ENCODE results near the gene AGER. TPM values are rescaled to one million over a fixed set of nuclear protein-coding genes. Genes with fewer than 3 reads are reported as not detected.

The AGER gene
- total RNA-seq, 4 donors from 2014 or later: 1.1 to 9.0 (median 2.7) TPM

- no peaks in the 10 kb centered on the region for H3K9me3 ChIP-seq
- intact Hi-C loops (cut with DNase I; ENCODE audit: low total_unique reads): no loop called here
- H3K4me1 ChIP-seq: no peaks in the 10 kb centered on the region
- TF ChIP-seq CTCF (IDR thresholded peaks at IDR 0.05) (no peak), POLR2A (IDR thresholded peaks at IDR 0.05) (no peak)
- WGBS, 2 donors (ENCODE audit: low coverage in 1 of 2): 79 to 90% methylated on average over 2 to 9 of the region's 9 CpGs
- no peaks in the 10 kb centered on the region for H3K36me3 ChIP-seq
- no peak overlapping the region for H3K27ac ChIP-seq
- no peaks in the 10 kb centered on the region for H3K27me3 ChIP-seq
- DNase-seq: no peak
- in situ Hi-C loops (cut with MboI; ENCODE audit: low pct_ligation_motif_present in 1 of 4, low pct_unique_long_range_greater_than_20kb in 1 of 4, low sequenced_read_pairs in 3 of 4): no loop called here
- H3K4me3 ChIP-seq: no peak overlapping the region
These were observed 19.6 kb upstream of the AGER start for GRCh38 chr6:32203426-32204267.

GRCh38 chr6:32202186-32202585 is 18.1 kb upstream of the AGER start:
- no peak for DNase-seq
- Histone ChIP-seq H3K27me3 (no peaks in the 10 kb centered on the region), H3K27ac (no peak overlapping the region), H3K9me3 (no peaks in the 10 kb centered on the region), H3K4me3 (no peak overlapping the region), H3K4me1 (peaks cover 0 to 3% (median 1%) of the 10 kb centered on the region in 4 donors), H3K36me3 (no peaks in the 10 kb centered on the region)
- 89 to 93% methylated on average over 2 to 3 of the region's 9 CpGs for WGBS, 2 donors (ENCODE audit: low coverage in 1 of 2)
- TF ChIP-seq POLR2A (IDR thresholded peaks at IDR 0.05): no peak
- no peak for TF ChIP-seq CTCF (IDR thresholded peaks at IDR 0.05)
- TF ChIP-seq POLR2AphosphoS5 (IDR thresholded peaks at IDR 0.05): no peak
- in situ Hi-C loops (cut with MboI; ENCODE audit: low pct_ligation_motif_present in 1 of 4, low pct_unique_long_range_greater_than_20kb in 1 of 4, low sequenced_read_pairs in 3 of 4): no loop called here
- intact Hi-C loops (cut with DNase I; ENCODE audit: low total_unique reads): no loop called here

- H3K27me3 ChIP-seq: no peaks in the 10 kb centered on the region
- no peak overlapping the region for H3K27ac ChIP-seq
- in situ Hi-C loops (cut with MboI; ENCODE audit: low pct_ligation_motif_present in 1 of 4, low pct_unique_long_range_greater_than_20kb in 1 of 4, low sequenced_read_pairs in 3 of 4) (no loop called here), intact Hi-C loops (cut with DNase I; ENCODE audit: low total_unique reads) (no loop called here)
- no peak for DNase-seq
- H3K9me3 ChIP-seq: no peaks in the 10 kb centered on the region
- H3K4me1 ChIP-seq: peaks cover 0 to 12% (median 8%) of the 10 kb centered on the region in 4 donors
- no peak overlapping the region for H3K4me3 ChIP-seq
- H3K36me3 ChIP-seq: no peaks in the 10 kb centered on the region
- 78% methylated on average over 13 of the region's 13 CpGs; no CpG with 5 or more reads in 1 of the 2 donors for WGBS, 2 donors (ENCODE audit: low coverage in 1 of 2)
- TF ChIP-seq CTCF (IDR thresholded peaks at IDR 0.05): no peak
- TF ChIP-seq POLR2A (IDR thresholded peaks at IDR 0.05): no peak
- TF ChIP-seq EP300 (IDR thresholded peaks at IDR 0.05; ENCODE audit: low read depth): no peak
- no peak for TF ChIP-seq POLR2AphosphoS5 (IDR thresholded peaks at IDR 0.05)
These were observed 16.8 kb upstream of the AGER start for GRCh38 chr6:32200711-32201475.

- intact Hi-C loops (cut with DNase I; ENCODE audit: low total_unique reads): no loop called here
- H3K9me3 ChIP-seq: no peaks in the 10 kb centered on the region
- peaks cover 5 to 18% (median 12%) of the 10 kb centered on the region in 4 donors for H3K4me1 ChIP-seq
- H3K27me3 ChIP-seq: no peaks in the 10 kb centered on the region
- H3K36me3 ChIP-seq: no peaks in the 10 kb centered on the region
- in situ Hi-C loops (cut with MboI; ENCODE audit: low pct_ligation_motif_present in 1 of 4, low pct_unique_long_range_greater_than_20kb in 1 of 4, low sequenced_read_pairs in 3 of 4): no loop called here
- no peak overlapping the region for H3K4me3 ChIP-seq
- 91% methylated on average over 17 of the region's 17 CpGs; no CpG with 5 or more reads in 1 of the 2 donors for WGBS, 2 donors (ENCODE audit: low coverage in 1 of 2)
- no peak for TF ChIP-seq CTCF (IDR thresholded peaks at IDR 0.05)
- DNase-seq: no peak
- no peak overlapping the region for H3K27ac ChIP-seq
These were observed 14.8 kb upstream of the AGER start for GRCh38 chr6:32198866-32199265.
